Activated naive CD8-positive, alpha-beta T cell treated with anti-CD3 and anti-CD28 coated beads, Interleukin-2, amount 50 U/mL, for 16 hours (primary cell): ENCODE measurements around the gene ADH1A.
"Not testable (repeated sequence)": the region's sequence is repeated elsewhere in the genome, so short reads cannot be mapped to it uniquely, and the experiment has no call there.

Experiments used
- DNase-seq: peaks from one replicate; pipeline ENCODE4 v3.0.0-alpha.2; 2020; ENCODE audit warnings: low read depth, low spot score

The ADH1A gene

GRCh38 chr4:99290848-99291786, at the start of gene ADH1A:
ADH1A (minus strand) TSS chr4:99290985; CDS start chr4:99290914, 71 bp downstream.
- no peak for DNase-seq

GRCh38 chr4:99339172-99339571, 48.4 kb upstream of the ADH1A start:
- no peak for DNase-seq

GRCh38 chr4:99336553-99336952, 45.8 kb upstream of the ADH1A start:
- DNase-seq = no peak

GRCh38 chr4:99334880-99335279, 44.1 kb upstream of the ADH1A start:
- DNase-seq = no peak

- DNase-seq = no peak
Measured at GRCh38 chr4:99330648-99331047, 39.9 kb upstream of the ADH1A start.

GRCh38 chr4:99329876-99330275, 39.1 kb upstream of the ADH1A start:
- no peak for DNase-seq

- DNase-seq = no peak
Measured at GRCh38 chr4:99324979-99325378, 34.2 kb upstream of the ADH1A start.

GRCh38 chr4:99324361-99324760, 33.6 kb upstream of the ADH1A start:
- DNase-seq = no peak

GRCh38 chr4:99323756-99324155, 33.0 kb upstream of the ADH1A start:
- no peak for DNase-seq

- DNase-seq = no peak
Measured at GRCh38 chr4:99321241-99322191, 30.7 kb upstream of the ADH1A start, which contains the start of gene ADH1B. ADH1B (minus strand) TSS chr4:99321401; CDS start chr4:99321331, 70 bp downstream.

GRCh38 chr4:99317811-99318210, 27.0 kb upstream of the ADH1A start:
- DNase-seq = not testable (repeated sequence)

- DNase-seq = no peak
Measured at GRCh38 chr4:99317354-99317753, 26.6 kb upstream of the ADH1A start.

GRCh38 chr4:99315839-99316238, 25.1 kb upstream of the ADH1A start:
- DNase-seq = no peak

- DNase-seq = no peak
Measured at GRCh38 chr4:99314211-99314610, 23.4 kb upstream of the ADH1A start.

GRCh38 chr4:99310389-99310788, 19.6 kb upstream of the ADH1A start:
- DNase-seq = no peak

- no peak for DNase-seq
Measured at GRCh38 chr4:99305638-99306400, 15.0 kb upstream of the ADH1A start.

- DNase-seq = no peak
Measured at GRCh38 chr4:99301376-99302164, 10.8 kb upstream of the ADH1A start.

GRCh38 chr4:99300934-99301333, 10.1 kb upstream of the ADH1A start:
- DNase-seq = no peak

- DNase-seq = no peak
Measured at GRCh38 chr4:99293357-99293756, 2.6 kb upstream of the ADH1A start.

- no peak for DNase-seq
Measured at GRCh38 chr4:99285387-99285786, 5.4 kb downstream of the ADH1A start.

GRCh38 chr4:99282731-99283130, 8.1 kb downstream of the ADH1A start:
- no peak for DNase-seq
